ENCODE data around the gene MFSD6.

- TF ChIP-seq CTCF (tag by site-specific recombination; IDR thresholded peaks at IDR 0.05) (no peak), ZBTB49 (tag by site-specific recombination; IDR thresholded peaks at IDR 0.05; ENCODE audit: low read depth) (no peak), HIC1 (tag by site-specific recombination; IDR thresholded peaks at IDR 0.05) (no peak), ZNF664 (tag by site-specific recombination; IDR thresholded peaks at IDR 0.05) (no peak), ZBTB26 (tag by site-specific recombination; optimal IDR thresholded peaks at IDR 0.05) (no peak), MZF1 (tag by site-specific recombination; IDR thresholded peaks at IDR 0.05; ENCODE audit: borderline replicate concordance) (no peak), ZSCAN5A (tag by site-specific recombination; IDR thresholded peaks at IDR 0.05) (no peak), TRIM28 (IDR thresholded peaks at IDR 0.05; ENCODE audit: borderline replicate concordance, low read length) (no peak), ZNF398 (tag by site-specific recombination; IDR thresholded peaks at IDR 0.05) (no peak), ZBTB20 (tag by site-specific recombination; IDR thresholded peaks at IDR 0.05) (no peak), ZNF248 (tag by site-specific recombination; IDR thresholded peaks at IDR 0.05) (no peak), ELK4 (IDR thresholded peaks at IDR 0.05; ENCODE audit: borderline replicate concordance, low read depth, low read length) (no peak), ZNF433 (tag by site-specific recombination; IDR thresholded peaks at IDR 0.05; ENCODE audit: low read depth) (no peak)
These were observed 33.4 kb downstream of the MFSD6 start for GRCh38 chr2:190441564-190441963.
